GM10248 (cell line): ENCODE measurements around the gene UFD1.

Source experiments
- CTCF ChIA-PET: fragments of 300-600 bp; sonication (Branson Sonifier 250); formaldehyde crosslinking; extraction: SDS; loops from one replicate; lab custom pipeline; 2021; ENCODE audit warnings: antibody characterized with exemption; lab: Yijun Ruan, JAX
- POLR2A ChIA-PET: fragments of 350-650 bp; sonication (Branson Sonifier 250); formaldehyde crosslinking; extraction: SDS; loops from one replicate; lab custom pipeline; 2020; ENCODE audit warnings: antibody characterized with exemption; lab: Yijun Ruan, JAX
- DNase-seq: peaks from one replicate; pipeline ENCODE4 v3.0.0; 2012; ENCODE audit errors: extremely low spot score
- TF ChIP-seq, protein P1 (sequence below): IDR thresholded peaks from 2 replicates; pipeline ENCODE4 v1.5.1; 2012; ENCODE audit warnings: mild to moderate bottlenecking, low read depth; ENCODE audit errors: extremely low read depth, missing control alignments, control extremely low read depth

Gene UFD1

DNA sequence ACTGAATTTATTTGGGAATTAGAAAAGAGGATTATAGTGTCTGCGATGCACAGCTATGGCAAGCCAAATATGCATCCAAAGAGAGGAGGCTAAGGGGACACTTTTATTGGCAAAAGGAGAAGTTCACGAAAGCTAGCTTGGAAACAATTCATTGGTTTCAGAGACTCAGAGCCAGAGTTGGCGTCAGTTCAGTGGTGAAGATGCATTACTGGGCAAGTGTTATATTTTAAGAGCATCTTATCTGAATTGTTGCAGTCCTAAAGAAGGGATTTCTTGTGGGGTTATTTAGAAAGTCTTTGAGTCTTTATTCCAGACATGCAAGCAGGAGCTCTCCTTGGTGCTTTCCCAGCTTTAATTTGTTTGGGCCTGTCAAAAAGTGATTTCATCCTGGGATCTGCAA is 30.2 kb upstream of the UFD1 start:
- no peak for DNase-seq
- TF ChIP-seq, protein P1, sequence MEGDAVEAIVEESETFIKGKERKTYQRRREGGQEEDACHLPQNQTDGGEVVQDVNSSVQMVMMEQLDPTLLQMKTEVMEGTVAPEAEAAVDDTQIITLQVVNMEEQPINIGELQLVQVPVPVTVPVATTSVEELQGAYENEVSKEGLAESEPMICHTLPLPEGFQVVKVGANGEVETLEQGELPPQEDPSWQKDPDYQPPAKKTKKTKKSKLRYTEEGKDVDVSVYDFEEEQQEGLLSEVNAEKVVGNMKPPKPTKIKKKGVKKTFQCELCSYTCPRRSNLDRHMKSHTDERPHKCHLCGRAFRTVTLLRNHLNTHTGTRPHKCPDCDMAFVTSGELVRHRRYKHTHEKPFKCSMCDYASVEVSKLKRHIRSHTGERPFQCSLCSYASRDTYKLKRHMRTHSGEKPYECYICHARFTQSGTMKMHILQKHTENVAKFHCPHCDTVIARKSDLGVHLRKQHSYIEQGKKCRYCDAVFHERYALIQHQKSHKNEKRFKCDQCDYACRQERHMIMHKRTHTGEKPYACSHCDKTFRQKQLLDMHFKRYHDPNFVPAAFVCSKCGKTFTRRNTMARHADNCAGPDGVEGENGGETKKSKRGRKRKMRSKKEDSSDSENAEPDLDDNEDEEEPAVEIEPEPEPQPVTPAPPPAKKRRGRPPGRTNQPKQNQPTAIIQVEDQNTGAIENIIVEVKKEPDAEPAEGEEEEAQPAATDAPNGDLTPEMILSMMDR, result no peak
- CTCF ChIA-PET, result interaction anchor here (0.7 kb wide), 1 partner anchor 25 kb away, joined by 3 read pairs; no protein-coding TSS in a partner anchor
- POLR2A ChIA-PET, result no interaction called here

DNA sequence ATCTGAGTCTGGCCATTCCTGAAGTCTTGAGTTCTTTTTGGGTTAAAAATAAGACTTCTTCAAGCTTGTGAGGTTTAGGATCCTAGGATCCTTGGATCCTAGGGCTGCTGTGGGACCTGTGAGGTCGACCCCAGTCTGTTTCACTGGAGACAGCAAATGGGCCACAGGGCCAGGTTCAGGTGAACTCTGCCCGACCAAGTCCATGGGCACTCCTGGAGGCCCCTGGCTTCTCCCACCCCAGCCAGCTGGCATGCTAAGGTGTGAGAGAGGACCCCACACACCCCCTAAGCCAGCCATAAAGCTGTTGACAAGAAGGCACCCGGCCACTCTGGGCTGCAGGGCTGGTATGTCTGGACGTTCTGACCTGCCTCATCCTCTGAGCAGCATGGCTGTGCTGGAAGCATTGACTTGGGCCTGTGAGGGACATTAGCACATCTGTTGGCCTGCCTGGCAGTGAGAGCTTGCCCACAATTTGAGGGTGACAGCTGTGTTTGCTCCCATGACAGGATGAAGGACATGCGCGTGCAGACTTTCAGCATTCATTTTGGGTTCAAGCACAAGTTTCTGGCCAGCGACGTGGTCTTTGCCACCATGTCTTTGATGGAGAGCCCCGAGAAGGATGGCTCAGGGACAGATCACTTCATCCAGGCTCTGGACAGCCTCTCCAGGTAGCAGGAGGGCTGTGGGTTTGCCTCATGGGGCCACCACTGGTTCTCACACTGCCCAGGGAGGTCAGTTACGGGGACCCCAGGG is 29.2 kb upstream of the UFD1 start:
- TF ChIP-seq, protein P1, result no peak
- no peak for DNase-seq
- ChIA-PET CTCF (interaction anchor here (1.1 to 1.4 kb wide), 2 partner anchors 52 to 329 kb away, joined by 3 read pairs; no protein-coding TSS in a partner anchor), POLR2A (no interaction called here)

- POLR2A ChIA-PET, result no interaction called here
- no peak for DNase-seq
- CTCF ChIA-PET, result interaction anchor here (1.4 kb wide), 1 partner anchor 328 kb away, joined by 3 read pairs; no protein-coding TSS in a partner anchor
- TF ChIP-seq, protein P1, result no peak
Observed at GRCh38 chr22:19507534-19507861, 28.5 kb upstream of the UFD1 start.

- TF ChIP-seq, protein P1, result no peak
- ChIA-PET POLR2A (no interaction called here), CTCF (interaction anchor here (1.1 to 2.5 kb wide), 2 partner anchors 10 to 124 kb away, joined by 3 to 8 read pairs; no protein-coding TSS in a partner anchor)
- no peak for DNase-seq
Observed at GRCh38 chr22:19506212-19506611, 27.2 kb upstream of the UFD1 start.

GRCh38 chr22:19505735-19506126 is 26.7 kb upstream of the UFD1 start:
- ChIA-PET POLR2A (no interaction called here), CTCF (interaction anchor here (1.1 to 2.5 kb wide), 2 partner anchors 10 to 124 kb away, joined by 3 to 8 read pairs; no protein-coding TSS in a partner anchor)
- no peak for DNase-seq
- TF ChIP-seq, protein P1, result no peak

- ChIA-PET POLR2A (no interaction called here), CTCF (interaction anchor here (2.5 kb wide), 1 partner anchor 125 kb away, joined by 8 read pairs; no protein-coding TSS in a partner anchor)
- no peak for DNase-seq
- TF ChIP-seq, protein P1, result no peak
Observed at GRCh38 chr22:19504900-19505734, 26.1 kb upstream of the UFD1 start.
